GM06990 (cell line): ENCODE data around the gene DOCK11.

Experiments
- DNase-seq: peaks from one replicate; pipeline ENCODE4 v3.0.0-alpha.2; 2011; ENCODE audit not compliant: insufficient read length; ENCODE audit errors: extremely low read depth
- H3K27me3 ChIP-seq: replicated peaks from 2 replicates; pipeline ENCODE4 v1.6.0; 2011; ENCODE audit warnings: low read length; ENCODE audit not compliant: control insufficient read depth, insufficient read depth
- H3K36me3 ChIP-seq: 2 replicates; pipeline ENCODE4 v1.5.1; 2011; ENCODE audit warnings: low read length; ENCODE audit not compliant: control insufficient read depth, insufficient read depth
- H3K4me3 ChIP-seq: replicated peaks from 2 replicates; pipeline ENCODE4 v1.5.1; 2011; ENCODE audit warnings: low read depth, mild to moderate bottlenecking, control low read depth, low read length
- CTCF ChIP-seq: IDR thresholded peaks from 2 replicates; pipeline ENCODE4 v1.5.1; 2011; ENCODE audit warnings: low read length, control low read depth, mild to moderate bottlenecking, inconsistent platforms; ENCODE audit not compliant: insufficient read depth, poor library complexity, severe bottlenecking

Gene DOCK11

GRCh38 chrX:118688935-118689334 lies 193.3 kb downstream of the DOCK11 start:
- DNase-seq = no peak
- Histone ChIP-seq H3K27me3 (no peaks in the 10 kb centered on the region), H3K4me3 (no peak overlapping the region), H3K36me3 (no peaks in the 10 kb centered on the region)
- no peak for TF ChIP-seq CTCF

- H3K4me3 ChIP-seq = no peak overlapping the region
Observed at GRCh38 chrX:118693843-118694242, 198.2 kb downstream of the DOCK11 start.

GRCh38 chrX:118694638-118695037 lies 199.0 kb downstream of the DOCK11 start:
- Histone ChIP-seq H3K27me3 (no peaks in the 10 kb centered on the region), H3K36me3 (no peaks in the 10 kb centered on the region), H3K4me3 (no peak overlapping the region)
- TF ChIP-seq CTCF = no peak
- no peak for DNase-seq

More at GRCh38 chrX:118693843-118694242, 198.2 kb downstream of the DOCK11 start:
- DNase-seq = no peak
- no peaks in the 10 kb centered on the region for H3K36me3 ChIP-seq
- no peak for TF ChIP-seq CTCF
- no peaks in the 10 kb centered on the region for H3K27me3 ChIP-seq

- no peak for DNase-seq
- no peak for TF ChIP-seq CTCF
- Histone ChIP-seq H3K4me3 (no peak overlapping the region), H3K27me3 (no peaks in the 10 kb centered on the region), H3K36me3 (no peaks in the 10 kb centered on the region)
Observed at GRCh38 chrX:118698516-118699170, 203.0 kb downstream of the DOCK11 start.

GRCh38 chrX:118702741-118703140 lies 207.1 kb downstream of the DOCK11 start:
- no peak for TF ChIP-seq CTCF
- Histone ChIP-seq H3K27me3 (no peaks in the 10 kb centered on the region), H3K4me3 (no peak overlapping the region), H3K36me3 (no peaks in the 10 kb centered on the region)
- no peak for DNase-seq

- no peak for TF ChIP-seq CTCF
- H3K27me3 ChIP-seq = no peaks in the 10 kb centered on the region
- H3K36me3 ChIP-seq = no peaks in the 10 kb centered on the region
- no peak for DNase-seq
- H3K4me3 ChIP-seq = no peak overlapping the region
Observed at GRCh38 chrX:118706681-118707080, 211.1 kb downstream of the DOCK11 start.
